ENCODE measurements around the gene NCKAP5. TPM values are rescaled to one million over a fixed set of nuclear protein-coding genes. Genes with fewer than 3 reads are reported as not detected.
A peak's percentile ranks its signal among the peaks of the same experiment; 100 is the strongest.

Gene NCKAP5
- total and polyA plus RNA-seq, 2 experiments from 2014 or later: 0.21 to 0.31 TPM

DNA sequence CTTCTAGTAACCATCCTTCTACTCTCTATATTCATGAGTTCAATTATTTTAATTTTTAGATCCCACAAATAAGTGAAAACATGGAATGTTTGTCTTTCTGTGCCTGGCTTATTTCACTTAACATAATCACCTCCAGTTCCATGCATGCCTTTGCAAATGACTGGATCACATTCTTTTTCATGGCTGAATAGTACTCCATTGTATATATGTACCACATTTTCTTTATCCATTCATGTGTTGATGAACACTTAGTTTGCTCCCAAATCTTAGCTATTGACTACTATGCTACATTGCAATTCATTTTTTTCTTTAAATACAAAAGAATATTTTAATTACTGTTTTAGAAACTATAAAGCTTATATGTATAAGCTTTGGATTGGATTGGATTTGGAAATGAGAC, 657.8 kb downstream of the NCKAP5 start:
- no peak for DNase-seq (ENCODE audit: low read depth in 1 of 2, low spot score in 1 of 2)
- Histone ChIP-seq H3K4me1 (ENCODE audit: low read depth) (no peaks in the 10 kb centered on the region), H3K4me3 (no peak overlapping the region), H3K27me3 (no peaks in the 10 kb centered on the region), H3K36me3 (no peaks in the 10 kb centered on the region), H3K9me3 (ENCODE audit: low read depth) (no peaks in the 10 kb centered on the region), H3K27ac (no peak overlapping the region)
- TF ChIP-seq, protein P1, sequence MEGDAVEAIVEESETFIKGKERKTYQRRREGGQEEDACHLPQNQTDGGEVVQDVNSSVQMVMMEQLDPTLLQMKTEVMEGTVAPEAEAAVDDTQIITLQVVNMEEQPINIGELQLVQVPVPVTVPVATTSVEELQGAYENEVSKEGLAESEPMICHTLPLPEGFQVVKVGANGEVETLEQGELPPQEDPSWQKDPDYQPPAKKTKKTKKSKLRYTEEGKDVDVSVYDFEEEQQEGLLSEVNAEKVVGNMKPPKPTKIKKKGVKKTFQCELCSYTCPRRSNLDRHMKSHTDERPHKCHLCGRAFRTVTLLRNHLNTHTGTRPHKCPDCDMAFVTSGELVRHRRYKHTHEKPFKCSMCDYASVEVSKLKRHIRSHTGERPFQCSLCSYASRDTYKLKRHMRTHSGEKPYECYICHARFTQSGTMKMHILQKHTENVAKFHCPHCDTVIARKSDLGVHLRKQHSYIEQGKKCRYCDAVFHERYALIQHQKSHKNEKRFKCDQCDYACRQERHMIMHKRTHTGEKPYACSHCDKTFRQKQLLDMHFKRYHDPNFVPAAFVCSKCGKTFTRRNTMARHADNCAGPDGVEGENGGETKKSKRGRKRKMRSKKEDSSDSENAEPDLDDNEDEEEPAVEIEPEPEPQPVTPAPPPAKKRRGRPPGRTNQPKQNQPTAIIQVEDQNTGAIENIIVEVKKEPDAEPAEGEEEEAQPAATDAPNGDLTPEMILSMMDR (IDR thresholded peaks at IDR 0.05; ENCODE audit: low read depth, low read length): no peak

DNA sequence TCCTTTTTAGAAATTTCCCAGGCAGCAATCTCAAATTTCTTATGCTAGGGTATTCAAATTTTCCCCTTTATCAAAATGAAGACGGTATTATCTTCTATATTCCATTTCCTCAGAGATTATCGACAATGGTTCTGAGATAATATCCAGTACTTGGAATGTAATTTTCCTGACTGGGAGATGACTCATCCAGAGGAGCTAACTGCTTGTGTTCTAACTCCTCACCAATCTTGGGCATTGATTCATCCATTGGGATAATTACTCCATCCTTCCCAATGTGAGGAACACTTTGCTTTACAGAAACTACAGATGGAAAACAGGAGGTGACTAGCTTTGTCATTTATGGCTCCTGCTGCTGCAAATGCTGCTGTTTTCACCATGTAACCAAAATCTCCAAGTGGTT, 658.8 kb downstream of the NCKAP5 start:
- no peaks in the 10 kb centered on the region for H3K4me1 ChIP-seq (ENCODE audit: low read depth)
- no peaks in the 10 kb centered on the region for H3K9me3 ChIP-seq (ENCODE audit: low read depth)
- peak in 1 of 2 donors; percentile 31 for DNase-seq (ENCODE audit: low read depth in 1 of 2, low spot score in 1 of 2)
- TF ChIP-seq, protein P1 (IDR thresholded peaks at IDR 0.05; ENCODE audit: low read depth, low read length): no peak
- no peaks in the 10 kb centered on the region for H3K36me3 ChIP-seq
- H3K27ac ChIP-seq: no peak overlapping the region
- no peaks in the 10 kb centered on the region for H3K27me3 ChIP-seq
- H3K4me3 ChIP-seq: no peak overlapping the region

DNA sequence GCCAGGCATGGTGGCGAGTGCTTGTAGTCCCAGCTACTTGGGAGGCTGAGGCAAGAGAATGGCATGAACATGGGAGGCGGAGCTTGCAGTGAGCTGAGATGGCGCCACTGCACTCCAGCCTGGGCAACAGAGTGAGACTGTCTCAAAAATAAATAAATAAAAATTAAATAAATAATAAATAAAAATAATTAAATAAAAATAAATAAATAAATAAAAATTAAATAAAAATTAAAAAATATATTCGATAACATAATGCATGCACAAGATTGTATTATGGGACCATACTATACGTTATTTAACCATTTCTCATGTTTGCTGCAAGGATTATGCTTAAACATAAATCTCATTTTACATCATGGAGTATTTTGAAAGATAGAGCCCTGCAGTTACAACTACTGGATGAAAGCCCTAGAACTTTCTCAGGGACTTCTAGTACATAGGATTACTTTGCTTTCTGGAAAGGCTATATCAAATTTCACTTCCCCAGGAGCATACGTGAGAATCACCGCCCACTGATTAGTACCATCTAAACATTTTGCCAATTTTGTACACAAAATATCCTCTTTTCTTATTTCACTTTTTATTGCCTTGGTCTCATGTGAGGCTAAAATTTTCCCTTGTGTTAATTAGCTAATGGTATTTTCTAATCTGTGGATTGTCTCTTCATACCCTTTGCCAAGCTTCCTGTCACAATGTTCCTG, 664.0 kb downstream of the NCKAP5 start:
- Histone ChIP-seq H3K4me3 (no peak overlapping the region), H3K27me3 (no peaks in the 10 kb centered on the region), H3K9me3 (ENCODE audit: low read depth) (no peaks in the 10 kb centered on the region), H3K27ac (no peak overlapping the region), H3K36me3 (no peaks in the 10 kb centered on the region), H3K4me1 (ENCODE audit: low read depth) (no peaks in the 10 kb centered on the region)
- DNase-seq (ENCODE audit: low read depth in 1 of 2, low spot score in 1 of 2): no peak
- TF ChIP-seq, protein P1 (IDR thresholded peaks at IDR 0.05; ENCODE audit: low read depth, low read length): no peak

DNA sequence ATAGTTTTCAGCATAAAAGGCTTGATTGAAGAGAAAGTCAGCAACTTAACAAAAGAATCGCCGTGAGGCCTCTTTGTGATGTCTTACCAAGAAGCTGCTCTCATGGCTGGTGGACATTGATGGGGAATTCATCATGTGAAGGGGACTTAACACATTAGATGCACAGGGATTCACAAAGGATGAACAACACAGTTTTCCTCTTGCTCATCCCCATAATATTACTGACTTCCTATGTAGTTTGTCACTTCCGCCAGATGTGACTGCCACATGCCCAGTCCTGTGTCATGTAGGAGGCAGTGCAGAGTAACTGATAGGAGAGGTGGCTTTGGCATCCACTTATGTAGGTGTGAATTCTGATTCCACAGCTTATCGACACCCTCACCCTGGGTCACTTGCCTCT, 665.6 kb downstream of the NCKAP5 start:
- no peaks in the 10 kb centered on the region for H3K9me3 ChIP-seq (ENCODE audit: low read depth)
- no peaks in the 10 kb centered on the region for H3K27me3 ChIP-seq
- H3K36me3 ChIP-seq: no peaks in the 10 kb centered on the region
- H3K4me1 ChIP-seq (ENCODE audit: low read depth): no peaks in the 10 kb centered on the region
- DNase-seq (ENCODE audit: low read depth in 1 of 2, low spot score in 1 of 2): no peak
- no peak overlapping the region for H3K27ac ChIP-seq
- no peak overlapping the region for H3K4me3 ChIP-seq
- TF ChIP-seq, protein P1 (IDR thresholded peaks at IDR 0.05; ENCODE audit: low read depth, low read length): no peak

DNA sequence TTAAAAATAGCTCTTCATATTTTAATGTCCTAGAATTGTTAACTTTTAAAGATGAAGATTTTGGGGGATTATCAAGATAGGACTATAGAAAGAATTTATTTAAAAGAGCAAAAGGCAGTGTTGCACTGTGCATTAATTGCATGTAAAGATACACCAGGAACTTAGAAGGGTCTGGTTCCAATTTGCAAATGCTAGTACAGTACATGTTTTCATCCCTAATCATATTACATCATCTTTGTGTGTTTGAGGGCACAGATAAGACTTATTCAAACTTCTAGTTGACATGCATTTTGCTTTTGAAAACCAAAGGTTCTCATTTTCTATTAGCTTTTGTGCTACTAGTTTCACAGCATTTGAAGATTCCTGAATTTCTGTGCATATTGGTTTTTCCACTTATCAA, 666.6 kb downstream of the NCKAP5 start:
- H3K4me1 ChIP-seq (ENCODE audit: low read depth): no peaks in the 10 kb centered on the region
- no peaks in the 10 kb centered on the region for H3K9me3 ChIP-seq (ENCODE audit: low read depth)
- no peaks in the 10 kb centered on the region for H3K36me3 ChIP-seq
- H3K27ac ChIP-seq: no peak overlapping the region
- DNase-seq (ENCODE audit: low read depth in 1 of 2, low spot score in 1 of 2): no peak
- no peaks in the 10 kb centered on the region for H3K27me3 ChIP-seq
- TF ChIP-seq, protein P1 (IDR thresholded peaks at IDR 0.05; ENCODE audit: low read depth, low read length): no peak
- H3K4me3 ChIP-seq: no peak overlapping the region

Data from cardiac muscle cell (in vitro differentiated cells and primary cell).